ENCODE results near the gene NFE2L1.

DNA sequence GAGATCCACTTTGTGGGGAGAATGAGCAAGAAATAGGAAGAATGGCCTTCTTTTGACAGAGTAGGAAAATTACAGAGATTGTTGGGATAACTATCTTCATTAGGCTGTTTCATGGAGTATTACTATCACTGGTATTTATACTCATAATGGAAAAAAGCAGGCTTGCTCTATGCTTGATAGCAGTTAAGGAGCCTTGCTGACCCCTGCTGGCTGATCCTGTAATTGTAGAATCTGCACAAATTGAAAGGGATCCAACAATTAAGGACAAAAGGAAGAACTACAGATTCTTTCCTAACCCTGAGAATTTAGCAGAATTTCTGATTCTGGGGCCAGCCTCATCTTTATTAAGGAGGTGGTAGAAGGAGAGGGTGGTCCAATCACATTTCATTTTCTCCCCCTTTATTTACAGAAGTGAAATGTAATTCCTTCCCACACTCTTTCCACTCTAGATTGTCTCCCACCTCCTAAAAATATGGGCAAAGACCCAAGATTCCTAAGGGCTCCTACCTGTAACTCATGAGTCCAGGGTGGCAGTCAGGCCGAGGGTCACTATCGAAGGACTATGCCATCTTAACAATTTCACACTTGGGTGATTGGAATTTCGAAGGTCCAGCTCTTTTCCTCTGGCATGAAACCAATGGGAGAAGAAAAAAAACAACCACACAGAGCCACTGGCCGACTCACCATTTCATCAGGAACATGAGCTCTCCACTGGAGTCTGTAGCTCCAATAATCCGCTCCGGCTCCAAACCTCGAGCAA is 26.3 kb downstream of the NFE2L1 start:
- TF ChIP-seq, protein P1, sequence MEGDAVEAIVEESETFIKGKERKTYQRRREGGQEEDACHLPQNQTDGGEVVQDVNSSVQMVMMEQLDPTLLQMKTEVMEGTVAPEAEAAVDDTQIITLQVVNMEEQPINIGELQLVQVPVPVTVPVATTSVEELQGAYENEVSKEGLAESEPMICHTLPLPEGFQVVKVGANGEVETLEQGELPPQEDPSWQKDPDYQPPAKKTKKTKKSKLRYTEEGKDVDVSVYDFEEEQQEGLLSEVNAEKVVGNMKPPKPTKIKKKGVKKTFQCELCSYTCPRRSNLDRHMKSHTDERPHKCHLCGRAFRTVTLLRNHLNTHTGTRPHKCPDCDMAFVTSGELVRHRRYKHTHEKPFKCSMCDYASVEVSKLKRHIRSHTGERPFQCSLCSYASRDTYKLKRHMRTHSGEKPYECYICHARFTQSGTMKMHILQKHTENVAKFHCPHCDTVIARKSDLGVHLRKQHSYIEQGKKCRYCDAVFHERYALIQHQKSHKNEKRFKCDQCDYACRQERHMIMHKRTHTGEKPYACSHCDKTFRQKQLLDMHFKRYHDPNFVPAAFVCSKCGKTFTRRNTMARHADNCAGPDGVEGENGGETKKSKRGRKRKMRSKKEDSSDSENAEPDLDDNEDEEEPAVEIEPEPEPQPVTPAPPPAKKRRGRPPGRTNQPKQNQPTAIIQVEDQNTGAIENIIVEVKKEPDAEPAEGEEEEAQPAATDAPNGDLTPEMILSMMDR (IDR thresholded peaks at IDR 0.05): peak; percentile 35; the same call in 1 of the 2 replicates
- no peak for TF ChIP-seq ZNF396 (CRISPR knock-in tag; IDR thresholded peaks at IDR 0.05; ENCODE audit: borderline replicate concordance)
- TF ChIP-seq ETV6 (CRISPR knock-in tag; IDR thresholded peaks at IDR 0.05): no peak
- TF ChIP-seq, protein P2, sequence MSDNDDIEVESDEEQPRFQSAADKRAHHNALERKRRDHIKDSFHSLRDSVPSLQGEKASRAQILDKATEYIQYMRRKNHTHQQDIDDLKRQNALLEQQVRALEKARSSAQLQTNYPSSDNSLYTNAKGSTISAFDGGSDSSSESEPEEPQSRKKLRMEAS (CRISPR knock-in tag; IDR thresholded peaks at IDR 0.05): no peak
- no peak for TF ChIP-seq GRHL2 (CRISPR knock-in tag; IDR thresholded peaks at IDR 0.05; ENCODE audit: insufficient replicate concordance, severe bottlenecking)
- TF ChIP-seq, protein P3, sequence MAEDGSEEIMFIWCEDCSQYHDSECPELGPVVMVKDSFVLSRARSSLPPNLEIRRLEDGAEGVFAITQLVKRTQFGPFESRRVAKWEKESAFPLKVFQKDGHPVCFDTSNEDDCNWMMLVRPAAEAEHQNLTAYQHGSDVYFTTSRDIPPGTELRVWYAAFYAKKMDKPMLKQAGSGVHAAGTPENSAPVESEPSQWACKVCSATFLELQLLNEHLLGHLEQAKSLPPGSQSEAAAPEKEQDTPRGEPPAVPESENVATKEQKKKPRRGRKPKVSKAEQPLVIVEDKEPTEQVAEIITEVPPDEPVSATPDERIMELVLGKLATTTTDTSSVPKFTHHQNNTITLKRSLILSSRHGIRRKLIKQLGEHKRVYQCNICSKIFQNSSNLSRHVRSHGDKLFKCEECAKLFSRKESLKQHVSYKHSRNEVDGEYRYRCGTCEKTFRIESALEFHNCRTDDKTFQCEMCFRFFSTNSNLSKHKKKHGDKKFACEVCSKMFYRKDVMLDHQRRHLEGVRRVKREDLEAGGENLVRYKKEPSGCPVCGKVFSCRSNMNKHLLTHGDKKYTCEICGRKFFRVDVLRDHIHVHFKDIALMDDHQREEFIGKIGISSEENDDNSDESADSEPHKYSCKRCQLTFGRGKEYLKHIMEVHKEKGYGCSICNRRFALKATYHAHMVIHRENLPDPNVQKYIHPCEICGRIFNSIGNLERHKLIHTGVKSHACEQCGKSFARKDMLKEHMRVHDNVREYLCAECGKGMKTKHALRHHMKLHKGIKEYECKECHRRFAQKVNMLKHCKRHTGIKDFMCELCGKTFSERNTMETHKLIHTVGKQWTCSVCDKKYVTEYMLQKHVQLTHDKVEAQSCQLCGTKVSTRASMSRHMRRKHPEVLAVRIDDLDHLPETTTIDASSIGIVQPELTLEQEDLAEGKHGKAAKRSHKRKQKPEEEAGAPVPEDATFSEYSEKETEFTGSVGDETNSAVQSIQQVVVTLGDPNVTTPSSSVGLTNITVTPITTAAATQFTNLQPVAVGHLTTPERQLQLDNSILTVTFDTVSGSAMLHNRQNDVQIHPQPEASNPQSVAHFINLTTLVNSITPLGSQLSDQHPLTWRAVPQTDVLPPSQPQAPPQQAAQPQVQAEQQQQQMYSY (CRISPR knock-in tag; IDR thresholded peaks at IDR 0.05): no peak
- no peak for TF ChIP-seq FOXK1 (CRISPR knock-in tag; IDR thresholded peaks at IDR 0.05)
- TF ChIP-seq, protein P4, sequence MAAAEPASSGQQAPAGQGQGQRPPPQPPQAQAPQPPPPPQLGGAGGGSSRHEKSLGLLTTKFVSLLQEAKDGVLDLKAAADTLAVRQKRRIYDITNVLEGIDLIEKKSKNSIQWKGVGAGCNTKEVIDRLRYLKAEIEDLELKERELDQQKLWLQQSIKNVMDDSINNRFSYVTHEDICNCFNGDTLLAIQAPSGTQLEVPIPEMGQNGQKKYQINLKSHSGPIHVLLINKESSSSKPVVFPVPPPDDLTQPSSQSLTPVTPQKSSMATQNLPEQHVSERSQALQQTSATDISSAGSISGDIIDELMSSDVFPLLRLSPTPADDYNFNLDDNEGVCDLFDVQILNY (CRISPR knock-in tag; IDR thresholded peaks at IDR 0.05): no peak
- TF ChIP-seq ZNF232 (CRISPR knock-in tag; IDR thresholded peaks at IDR 0.05): no peak
